HepG2 (cell line): ENCODE results near the gene ENTPD2. TPM values are rescaled to one million over a fixed set of nuclear protein-coding genes. Genes with fewer than 3 reads are reported as not detected.
A peak's percentile ranks its signal among the peaks of the same experiment; 100 is the strongest.

ENCODE experiments used
- ATAC-seq: fragments of 200-7000 bp; cut with Tn5 transposase; 3 replicates; pipeline ENCODE4 v1.9.1; 2020; ENCODE audit warnings: mild to moderate bottlenecking, moderate library complexity
- BruUV-seq: library from RNA; stranded (reverse); fragments of 400-500 nt; replicated peaks from 2 replicates; lab custom pipeline; 2021; lab: Mats Ljungman, UMichigan
- CTCF ChIA-PET: fragments of 300-600 bp; formaldehyde crosslinking; extraction: SDS; loops from one replicate; lab custom pipeline; 2021; ENCODE audit warnings: low total read pairs, inconsistent platforms, low intra/inter-chr PET ratio; lab: Yijun Ruan, JAX
- POLR2A ChIA-PET: fragments of 350-600 bp; sonication (Branson Sonifier 250); formaldehyde crosslinking; loops from one replicate; lab custom pipeline; 2020; ENCODE audit warnings: antibody characterized with exemption, inconsistent platforms; lab: Yijun Ruan, JAX
- DNase-seq: peaks from one replicate; pipeline ENCODE4 v3.0.0-alpha.2; 2015; ENCODE audit warnings: low spot score
- FAIRE-seq: peaks from 3 replicates; lab custom pipeline; 2011; peaks lifted over from hg19 to GRCh38; lab: Jason Lieb, UNC
- H2AFZ ChIP-seq: one replicate; pipeline ENCODE4 v1.6.1; 2011; ENCODE audit warnings: low read length, inconsistent platforms
- H3K27ac ChIP-seq: fragments of 300-600 bp; 3 replicates; pipeline ENCODE4 v1.8.0; 2011; ENCODE audit warnings: mixed run types, mild to moderate bottlenecking, mixed read lengths, low read length, inconsistent platforms; ENCODE audit not compliant: insufficient read depth; ENCODE audit errors: extremely low read length
- H3K27me3 ChIP-seq, 2 experiments: fragments of 200-600 bp in 1 of 2; 2 replicates in 1 of 2; 3 replicates in 1 of 2; pipeline versions ENCODE4 v1.6.0 to v1.8.0; 2011; ENCODE audit warnings: low read length in 2 of 2, mild to moderate bottlenecking in 2 of 2, moderate library complexity in 2 of 2, inconsistent platforms in 1 of 2; ENCODE audit not compliant: insufficient read depth in 2 of 2, control insufficient read depth in 1 of 2
- H3K36me3 ChIP-seq, 2 experiments: fragments of 200-600 bp in 1 of 2; replicated peaks in 1 of 2; 2 replicates in 1 of 2; 3 replicates in 1 of 2; pipeline versions ENCODE4 v1.5.1 to v1.8.0; 2011; ENCODE audit warnings: low read length in 2 of 2, inconsistent platforms in 1 of 2; ENCODE audit not compliant: insufficient read depth in 2 of 2, control insufficient read depth in 1 of 2
- H3K4me1 ChIP-seq: 2 replicates; pipeline ENCODE4 v1.5.1; 2012; ENCODE audit warnings: low read length, inconsistent platforms; ENCODE audit not compliant: insufficient read depth
- H3K4me2 ChIP-seq: 2 replicates; pipeline ENCODE4 v1.6.0; 2011; ENCODE audit warnings: low read depth, low read length, inconsistent platforms
- H3K4me3 ChIP-seq, 3 experiments: fragments of 200-600 bp in 1 of 3; sonication (generic), shearing (Covaris generic) in 1 of 3; replicated peaks in 1 of 3; 2 replicates each; pipeline ENCODE4 v1.5.1; 2011 to 2016; ENCODE audit warnings: low read length in 3 of 3, inconsistent platforms in 2 of 3, low read depth in 2 of 3, mild to moderate bottlenecking in 2 of 3, control low read depth in 1 of 3, mixed read lengths in 1 of 3; ENCODE audit not compliant: insufficient read depth in 1 of 3
- H3K79me2 ChIP-seq: one replicate; pipeline ENCODE4 v1.6.1; 2011; ENCODE audit warnings: low read length, inconsistent platforms; ENCODE audit not compliant: insufficient read depth
- H3K9ac ChIP-seq: 2 replicates; pipeline ENCODE4 v1.6.0; 2011; ENCODE audit warnings: mild to moderate bottlenecking, low read depth, low read length, inconsistent platforms; ENCODE audit not compliant: insufficient read depth
- H3K9me3 ChIP-seq: 2 replicates; pipeline ENCODE4 v1.5.1; 2012; ENCODE audit warnings: mild to moderate bottlenecking, low read length
- H4K20me1 ChIP-seq: 2 replicates; pipeline ENCODE4 v1.6.0; 2011; ENCODE audit warnings: inconsistent platforms, mild to moderate bottlenecking, low read length, moderate library complexity; ENCODE audit not compliant: insufficient read depth
- GATAD1 ChIP-seq: IDR thresholded peaks from 2 replicates; pipeline ENCODE4 v1.6.1; 2016; ENCODE audit warnings: missing genetic modification reagents, missing compliant biosample characterization
- HNRNPK ChIP-seq: fragments of 200-400 bp; formaldehyde crosslinking; IDR thresholded peaks from 2 replicates; pipeline ENCODE4 v1.6.1; 2018; ENCODE audit warnings: low read length, low read depth, moderate library complexity, mild to moderate bottlenecking; ENCODE audit not compliant: poor library complexity, severe bottlenecking
- HOXA9 ChIP-seq: sonication (generic); formaldehyde crosslinking; IDR thresholded peaks from 2 replicates; pipeline ENCODE4 v1.8.1; 2022; ENCODE audit warnings: missing genetic modification reagents, mild to moderate bottlenecking, moderate library complexity, borderline replicate concordance
- KDM1A ChIP-seq: IDR thresholded peaks from 2 replicates; pipeline ENCODE4 v1.6.1; 2016; ENCODE audit warnings: missing compliant biosample characterization
- STAG1 ChIP-seq: sonication (generic); formaldehyde crosslinking; IDR thresholded peaks from 2 replicates; pipeline ENCODE4 v1.4.0; 2020; ENCODE audit warnings: missing genetic modification reagents
- ZNF20 ChIP-seq: sonication (generic); formaldehyde crosslinking; IDR thresholded peaks from 2 replicates; pipeline ENCODE4 v1.4.0; 2020; ENCODE audit warnings: mild to moderate bottlenecking, moderate library complexity, missing genetic modification reagents
- ZNF232 ChIP-seq: sonication (generic); formaldehyde crosslinking; IDR thresholded peaks from 2 replicates; pipeline ENCODE4 v1.4.0; 2020; ENCODE audit warnings: missing genetic modification reagents, borderline replicate concordance
- WGBS: methylation state at CpG from one replicate; pipeline ENCODE4 v1.1.6; 2017; ENCODE audit warnings: low lambda C conversion rate; 5-methylcytosine and 5-hydroxymethylcytosine counted together
- in situ Hi-C: cut with HindIII; loops from 2 replicates; pipeline ENCODE4 v1.10.0; 2017; ENCODE audit warnings: low pct_unique_long_range_greater_than_20kb; ENCODE audit not compliant: extremely low pct_ligation_motif_present
- intact Hi-C: fragments of 100-400 bp; cut with micrococcal nuclease; formaldehyde crosslinking; loops from one replicate; pipeline ENCODE4 v1.10.0; 2022; ENCODE audit not compliant: unreplicated experiment
- polyA plus RNA-seq, 8 experiments: library from polyadenylated mRNA; depleted of rRNA in 3 of 8; stranded (reverse) in 7 of 8; unstranded in 1 of 8; fragments of >200 nt; fragmentation: Illumina TruSeq in 4 of 8; extraction: Trizol in 4 of 8; gene quantifications; 2 replicates each; pipeline versions ENCODE4 v1.2.1 to v1.2.3, GENCODE V29; 2011 to 2016; ENCODE audit warnings: low read depth in 4 of 8, missing spikeins in 1 of 8, mixed read lengths in 1 of 8; ENCODE audit not compliant: insufficient read depth in 1 of 8
- total RNA-seq, 5 experiments: library from RNA; depleted of rRNA; stranded (reverse); fragments of >200 nt; fragmentation: Illumina TruSeq; extraction: Trizol; gene quantifications; 2 replicates each; pipeline ENCODE4 v1.2.3, GENCODE V29; 2016; ENCODE audit warnings: low read depth in 1 of 5
- TF ChIP-seq, protein P1 (sequence below): sonication (generic); formaldehyde crosslinking; IDR thresholded peaks from 2 replicates; pipeline ENCODE4 v1.4.0; 2020; ENCODE audit warnings: mild to moderate bottlenecking, missing genetic modification reagents, borderline replicate concordance

Gene ENTPD2
- total and polyA plus RNA-seq, 2 of the 13 experiments (the other 11 are each of a cell fraction or from before 2014, with no cell fraction given): 0.95 to 3.2 TPM

DNA sequence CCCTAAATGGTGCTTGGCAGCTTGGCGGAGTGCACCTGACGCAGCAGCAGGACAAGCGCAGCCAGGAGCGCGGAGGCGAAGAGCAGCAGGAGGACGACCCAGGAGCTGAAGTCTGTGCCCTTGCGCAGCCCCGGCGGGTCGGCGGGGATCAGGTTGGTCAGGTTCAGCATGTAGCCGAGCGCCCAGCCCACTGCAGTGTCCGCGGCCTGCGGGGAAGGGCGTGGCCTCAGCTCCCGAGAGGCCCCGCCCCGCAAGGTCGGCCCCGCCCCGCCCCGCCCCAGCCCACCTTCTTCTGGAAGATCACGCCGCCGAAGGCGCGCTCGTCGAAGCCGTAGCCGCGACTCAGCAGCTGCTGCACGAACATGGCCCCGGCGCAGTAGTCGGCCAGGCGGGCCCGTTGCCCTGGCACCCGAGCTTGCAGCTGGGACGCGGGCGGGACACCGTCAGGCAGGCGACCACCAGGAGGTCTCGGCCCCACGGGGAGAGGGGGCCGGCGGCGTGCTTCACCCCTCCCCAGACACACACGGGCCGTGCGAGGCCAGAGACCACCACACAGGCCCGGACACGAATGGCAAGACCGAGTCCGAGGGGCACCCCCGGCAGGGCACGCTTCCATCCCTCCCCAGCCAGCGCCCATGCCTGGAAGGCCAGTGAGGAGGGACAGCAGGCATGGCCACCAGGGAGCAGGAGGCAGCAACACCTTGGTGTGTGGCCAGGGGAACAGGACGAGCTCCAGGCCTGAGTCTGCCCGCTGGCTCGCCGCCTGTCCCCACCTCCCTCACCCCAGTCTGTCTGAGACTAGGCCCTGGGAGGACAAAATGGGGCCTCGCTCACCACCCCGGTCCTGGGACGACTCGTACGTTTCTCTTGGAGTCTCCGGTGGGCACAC is 5.0 kb downstream of the ENTPD2 start:
- intact Hi-C loops: no loop called here
- in situ Hi-C loops: loop anchor here (10.0 kb wide), 1 partner anchor 274 kb away; no protein-coding TSS in a partner anchor
- WGBS: 94% methylated on average over 35 of the region's 72 CpGs
- ChIA-PET POLR2A (no interaction called here), CTCF (interaction anchor here (1.4 to 2.3 kb wide), 3 partner anchors 14 to 19 kb away, joined by 5 to 12 read pairs (median 11); no protein-coding TSS in a partner anchor)
- no TSS peak for BruUV-seq
- FAIRE-seq (no peak), DNase-seq (no peak), ATAC-seq (no peak)
- peaks cover 2% of the 10 kb centered on the region; the same call in 1 of the 2 replicates for H4K20me1 ChIP-seq
- no peak overlapping the region for H3K4me3 ChIP-seq
- no peaks in the 10 kb centered on the region for H3K9me3 ChIP-seq
- H3K27me3 ChIP-seq: peaks cover 3 to 20% of the 10 kb centered on the region in 2 experiments; a peak in 4 of 5 replicates
- H3K27ac ChIP-seq: no peak overlapping the region
- H3K36me3 ChIP-seq: no peaks in the 10 kb centered on the region
- no peak overlapping the region for H3K9ac ChIP-seq
- peaks cover 34% of the 10 kb centered on the region for H3K4me1 ChIP-seq
- H3K4me2 ChIP-seq: no peak overlapping the region
- H3K79me2 ChIP-seq: no peaks in the 10 kb centered on the region
- TF ChIP-seq, protein P1, sequence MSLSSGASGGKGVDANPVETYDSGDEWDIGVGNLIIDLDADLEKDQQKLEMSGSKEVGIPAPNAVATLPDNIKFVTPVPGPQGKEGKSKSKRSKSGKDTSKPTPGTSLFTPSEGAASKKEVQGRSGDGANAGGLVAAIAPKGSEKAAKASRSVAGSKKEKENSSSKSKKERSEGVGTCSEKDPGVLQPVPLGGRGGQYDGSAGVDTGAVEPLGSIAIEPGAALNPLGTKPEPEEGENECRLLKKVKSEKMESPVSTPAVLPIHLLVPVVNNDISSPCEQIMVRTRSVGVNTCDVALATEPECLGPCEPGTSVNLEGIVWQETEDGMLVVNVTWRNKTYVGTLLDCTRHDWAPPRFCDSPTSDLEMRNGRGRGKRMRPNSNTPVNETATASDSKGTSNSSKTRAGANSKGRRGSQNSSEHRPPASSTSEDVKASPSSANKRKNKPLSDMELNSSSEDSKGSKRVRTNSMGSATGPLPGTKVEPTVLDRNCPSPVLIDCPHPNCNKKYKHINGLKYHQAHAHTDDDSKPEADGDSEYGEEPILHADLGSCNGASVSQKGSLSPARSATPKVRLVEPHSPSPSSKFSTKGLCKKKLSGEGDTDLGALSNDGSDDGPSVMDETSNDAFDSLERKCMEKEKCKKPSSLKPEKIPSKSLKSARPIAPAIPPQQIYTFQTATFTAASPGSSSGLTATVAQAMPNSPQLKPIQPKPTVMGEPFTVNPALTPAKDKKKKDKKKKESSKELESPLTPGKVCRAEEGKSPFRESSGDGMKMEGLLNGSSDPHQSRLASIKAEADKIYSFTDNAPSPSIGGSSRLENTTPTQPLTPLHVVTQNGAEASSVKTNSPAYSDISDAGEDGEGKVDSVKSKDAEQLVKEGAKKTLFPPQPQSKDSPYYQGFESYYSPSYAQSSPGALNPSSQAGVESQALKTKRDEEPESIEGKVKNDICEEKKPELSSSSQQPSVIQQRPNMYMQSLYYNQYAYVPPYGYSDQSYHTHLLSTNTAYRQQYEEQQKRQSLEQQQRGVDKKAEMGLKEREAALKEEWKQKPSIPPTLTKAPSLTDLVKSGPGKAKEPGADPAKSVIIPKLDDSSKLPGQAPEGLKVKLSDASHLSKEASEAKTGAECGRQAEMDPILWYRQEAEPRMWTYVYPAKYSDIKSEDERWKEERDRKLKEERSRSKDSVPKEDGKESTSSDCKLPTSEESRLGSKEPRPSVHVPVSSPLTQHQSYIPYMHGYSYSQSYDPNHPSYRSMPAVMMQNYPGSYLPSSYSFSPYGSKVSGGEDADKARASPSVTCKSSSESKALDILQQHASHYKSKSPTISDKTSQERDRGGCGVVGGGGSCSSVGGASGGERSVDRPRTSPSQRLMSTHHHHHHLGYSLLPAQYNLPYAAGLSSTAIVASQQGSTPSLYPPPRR (CRISPR knock-in tag): no peak
- TF ChIP-seq GATAD1 (CRISPR knock-in tag) (no peak), HOXA9 (no peak), HNRNPK (peak; percentile 85), ZNF20 (CRISPR knock-in tag) (no peak), STAG1 (no peak), KDM1A (CRISPR knock-in tag) (no peak), ZNF232 (no peak)
- no peak overlapping the region for H2AFZ ChIP-seq
